H1 (cell line): ENCODE measurements around the gene SLC43A1.

ENCODE experiments used
- BCL11A ChIP-seq, 2 experiments: IDR thresholded peaks; one replicate each; pipeline ENCODE4 v1.6.1; 2011; ENCODE audit warnings: low read depth in 2 of 2, low read length in 2 of 2, mild to moderate bottlenecking in 2 of 2
- CTBP2 ChIP-seq: IDR thresholded peaks from 2 replicates; pipeline ENCODE4 v1.7.0; 2011; ENCODE audit warnings: borderline replicate concordance, mild to moderate bottlenecking, moderate library complexity, mixed read lengths, low read length; ENCODE audit not compliant: insufficient read depth, insufficient read length
- CTCF ChIP-seq, 3 experiments: IDR thresholded peaks; 1 replicate in 2 of 3; 2 replicates in 1 of 3; pipeline versions ENCODE4 v1.5.1 to v1.6.1; 2011; ENCODE audit warnings: low read length in 3 of 3, mild to moderate bottlenecking in 3 of 3, inconsistent platforms in 2 of 3, low read depth in 1 of 3, moderate library complexity in 1 of 3; ENCODE audit not compliant: insufficient read depth in 1 of 3; ENCODE audit errors: control extremely low read depth in 1 of 3
- HDAC6 ChIP-seq: IDR thresholded peaks from one replicate; pipeline ENCODE4 v1.7.1; 2012; ENCODE audit warnings: low read depth, mild to moderate bottlenecking, inconsistent platforms, low read length, moderate library complexity
- JUN ChIP-seq: IDR thresholded peaks from 2 replicates; pipeline ENCODE4 v1.6.1; 2011; ENCODE audit warnings: low read depth, mild to moderate bottlenecking, improper control_type of control experiment, low read length
- POLR2A ChIP-seq, 2 experiments: IDR thresholded peaks; 1 replicate in 1 of 2; 2 replicates in 1 of 2; pipeline ENCODE4 v1.6.1; 2011; ENCODE audit warnings: low read depth in 2 of 2, low read length in 2 of 2, mild to moderate bottlenecking in 2 of 2; ENCODE audit errors: control extremely low read depth in 1 of 2
- SIRT6 ChIP-seq: IDR thresholded peaks from one replicate; pipeline ENCODE4 v1.7.1; 2012; ENCODE audit warnings: low read length, inconsistent platforms
- SP1 ChIP-seq: IDR thresholded peaks from 2 replicates; pipeline ENCODE4 v1.6.1; 2011; ENCODE audit warnings: low read depth, low read length
- SP2 ChIP-seq: IDR thresholded peaks from 2 replicates; pipeline ENCODE4 v1.6.1; 2012; ENCODE audit warnings: mild to moderate bottlenecking, low read length, inconsistent platforms
- TCF12 ChIP-seq: IDR thresholded peaks from 2 replicates; pipeline ENCODE4 v1.6.1; 2011; ENCODE audit warnings: low read depth, mild to moderate bottlenecking, low read length
- ZNF274 ChIP-seq: IDR thresholded peaks from 2 replicates; pipeline ENCODE4 v1.7.0; 2012; ENCODE audit warnings: low read length, borderline replicate concordance; ENCODE audit errors: extremely low read depth

- no peak for TF ChIP-seq TCF12
- TF ChIP-seq POLR2A (IDR thresholded peaks at IDR 0.05; ENCODE audit: control extremely low read depth in 1 of 2, low read depth in 2 of 2, low read length in 2 of 2), result no peak
- TF ChIP-seq ZNF274, result no peak
- TF ChIP-seq SP1, result no peak
- TF ChIP-seq CTCF (IDR thresholded peaks at IDR 0.05; ENCODE audit: control extremely low read depth in 1 of 3, insufficient read depth in 1 of 3, low read depth in 1 of 3, low read length in 3 of 3), result no peak
- TF ChIP-seq SP2, result no peak
- no peak for TF ChIP-seq BCL11A (IDR thresholded peaks at IDR 0.05; ENCODE audit: low read depth in 2 of 2, low read length in 2 of 2)
- no peak for TF ChIP-seq HDAC6
- no peak for TF ChIP-seq JUN
- TF ChIP-seq CTBP2, result no peak
- no peak for TF ChIP-seq SIRT6
These were observed 39.8 kb downstream of the SLC43A1 start for GRCh38 chr11:57475671-57476046.
